HepG2 (cell line): ENCODE measurements around the gene CCDC117. TPM values are rescaled to one million over a fixed set of nuclear protein-coding genes. Genes with fewer than 3 reads are reported as not detected.

Experiments used
- ARID5B ChIP-seq: IDR thresholded peaks from 2 replicates; pipeline ENCODE4 v1.4.0; 2020; ENCODE audit warnings: mild to moderate bottlenecking, missing genetic modification reagents
- KLF11 ChIP-seq: IDR thresholded peaks from 2 replicates; pipeline ENCODE4 v1.6.1; 2016; ENCODE audit warnings: missing compliant biosample characterization
- NFAT5 ChIP-seq: sonication (generic); formaldehyde crosslinking; IDR thresholded peaks from 2 replicates; pipeline ENCODE4 v1.4.0; 2020; ENCODE audit warnings: missing genetic modification reagents
- PAF1 ChIP-seq: IDR thresholded peaks from 2 replicates; pipeline ENCODE4 v1.6.1; 2016; ENCODE audit warnings: missing genetic modification reagents, missing compliant biosample characterization
- POGZ ChIP-seq: sonication (generic); formaldehyde crosslinking; IDR thresholded peaks from 2 replicates; pipeline ENCODE4 v1.4.0; 2020; ENCODE audit warnings: mild to moderate bottlenecking, missing genetic modification reagents
- POLR2A ChIP-seq, 2 experiments: IDR thresholded peaks; 2 replicates each; pipeline ENCODE4 v1.6.1; 2011; ENCODE audit warnings: low read depth in 2 of 2, low read length in 2 of 2, mild to moderate bottlenecking in 1 of 2, moderate library complexity in 1 of 2; ENCODE audit not compliant: insufficient read depth in 1 of 2
- RBM22 ChIP-seq: fragments of 200-400 bp; formaldehyde crosslinking; optimal IDR thresholded peaks from 2 replicates; pipeline ENCODE3; 2017; ENCODE audit warnings: mild to moderate bottlenecking, low read length, moderate library complexity
- TEF ChIP-seq: sonication (generic); formaldehyde crosslinking; IDR thresholded peaks from 2 replicates; pipeline ENCODE4 v1.5.0; 2020; ENCODE audit warnings: missing genetic modification reagents
- ZNF20 ChIP-seq: sonication (generic); formaldehyde crosslinking; IDR thresholded peaks from 2 replicates; pipeline ENCODE4 v1.4.0; 2020; ENCODE audit warnings: mild to moderate bottlenecking, moderate library complexity, missing genetic modification reagents
- ZNF709 ChIP-seq: sonication (generic); formaldehyde crosslinking; IDR thresholded peaks from 2 replicates; pipeline ENCODE4 v1.5.0; 2020; ENCODE audit warnings: mild to moderate bottlenecking, missing genetic modification reagents
- ZNF781 ChIP-seq: sonication (generic); formaldehyde crosslinking; IDR thresholded peaks from 2 replicates; pipeline ENCODE4 v1.5.1; 2020; ENCODE audit warnings: borderline replicate concordance, mild to moderate bottlenecking, missing genetic modification reagents; ENCODE audit errors: not compliant biosample characterization
- ZSCAN29 ChIP-seq: sonication (generic); formaldehyde crosslinking; conservative IDR thresholded peaks from 2 replicates; pipeline ENCODE4 v1.4.0; 2020; ENCODE audit warnings: mild to moderate bottlenecking, missing genetic modification reagents
- ZZZ3 ChIP-seq: sonication (generic); formaldehyde crosslinking; IDR thresholded peaks from 2 replicates; pipeline ENCODE4 v1.4.0; 2020; ENCODE audit warnings: missing genetic modification reagents, mild to moderate bottlenecking, borderline replicate concordance
- polyA plus RNA-seq, 8 experiments: library from polyadenylated mRNA; depleted of rRNA in 3 of 8; stranded (reverse) in 7 of 8; unstranded in 1 of 8; fragments of >200 nt; fragmentation: Illumina TruSeq in 4 of 8; extraction: Trizol in 4 of 8; gene quantifications; 2 replicates each; pipeline versions ENCODE4 v1.2.1 to v1.2.3, GENCODE V29; 2011 to 2016; ENCODE audit warnings: low read depth in 4 of 8, missing spikeins in 1 of 8, mixed read lengths in 1 of 8; ENCODE audit not compliant: insufficient read depth in 1 of 8
- total RNA-seq, 5 experiments: library from RNA; depleted of rRNA; stranded (reverse); fragments of >200 nt; fragmentation: Illumina TruSeq; extraction: Trizol; gene quantifications; 2 replicates each; pipeline ENCODE4 v1.2.3, GENCODE V29; 2016; ENCODE audit warnings: low read depth in 1 of 5
- TF ChIP-seq, protein P1 (sequence below): sonication (generic); formaldehyde crosslinking; conservative IDR thresholded peaks from 2 replicates; pipeline ENCODE4 v1.8.0; 2022; ENCODE audit warnings: low read depth, missing genetic modification reagents
- TF ChIP-seq, protein P2 (sequence below): sonication (generic); formaldehyde crosslinking; IDR thresholded peaks from 2 replicates; pipeline ENCODE4 v1.4.0; 2020; ENCODE audit warnings: mild to moderate bottlenecking, missing genetic modification reagents
- TF ChIP-seq, protein P3 (sequence below): sonication (generic); formaldehyde crosslinking; IDR thresholded peaks from 2 replicates; pipeline ENCODE4 v1.5.0; 2020; ENCODE audit warnings: missing genetic modification reagents

Gene CCDC117
- total and polyA plus RNA-seq, 2 of the 13 experiments (the other 11 are each of a cell fraction or from before 2014, with no cell fraction given), result 12.6 to 34.2 TPM

- TF ChIP-seq, protein P1, sequence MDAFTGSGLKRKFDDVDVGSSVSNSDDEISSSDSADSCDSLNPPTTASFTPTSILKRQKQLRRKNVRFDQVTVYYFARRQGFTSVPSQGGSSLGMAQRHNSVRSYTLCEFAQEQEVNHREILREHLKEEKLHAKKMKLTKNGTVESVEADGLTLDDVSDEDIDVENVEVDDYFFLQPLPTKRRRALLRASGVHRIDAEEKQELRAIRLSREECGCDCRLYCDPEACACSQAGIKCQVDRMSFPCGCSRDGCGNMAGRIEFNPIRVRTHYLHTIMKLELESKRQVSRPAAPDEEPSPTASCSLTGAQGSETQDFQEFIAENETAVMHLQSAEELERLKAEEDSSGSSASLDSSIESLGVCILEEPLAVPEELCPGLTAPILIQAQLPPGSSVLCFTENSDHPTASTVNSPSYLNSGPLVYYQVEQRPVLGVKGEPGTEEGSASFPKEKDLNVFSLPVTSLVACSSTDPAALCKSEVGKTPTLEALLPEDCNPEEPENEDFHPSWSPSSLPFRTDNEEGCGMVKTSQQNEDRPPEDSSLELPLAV (CRISPR knock-in tag), result no peak
- TF ChIP-seq POLR2A (IDR thresholded peaks at IDR 0.05; ENCODE audit: insufficient read depth in 1 of 2, low read depth in 2 of 2, low read length in 2 of 2) (peak; percentile 35 to 56; a peak in 3 of 4 replicates), ZZZ3 (no peak), RBM22 (peak; percentile 97), NFAT5 (CRISPR knock-in tag) (no peak), ZNF781 (CRISPR knock-in tag) (no peak), KLF11 (no peak), TEF (CRISPR knock-in tag) (no peak), ZSCAN29 (CRISPR knock-in tag) (no peak), ZNF709 (CRISPR knock-in tag) (no peak), POGZ (CRISPR knock-in tag) (no peak), PAF1 (peak; percentile 87), ZNF20 (CRISPR knock-in tag) (no peak), ARID5B (CRISPR knock-in tag) (no peak)
- TF ChIP-seq, protein P2, sequence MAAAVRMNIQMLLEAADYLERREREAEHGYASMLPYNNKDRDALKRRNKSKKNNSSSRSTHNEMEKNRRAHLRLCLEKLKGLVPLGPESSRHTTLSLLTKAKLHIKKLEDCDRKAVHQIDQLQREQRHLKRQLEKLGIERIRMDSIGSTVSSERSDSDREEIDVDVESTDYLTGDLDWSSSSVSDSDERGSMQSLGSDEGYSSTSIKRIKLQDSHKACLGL, result no peak
- TF ChIP-seq, protein P3, sequence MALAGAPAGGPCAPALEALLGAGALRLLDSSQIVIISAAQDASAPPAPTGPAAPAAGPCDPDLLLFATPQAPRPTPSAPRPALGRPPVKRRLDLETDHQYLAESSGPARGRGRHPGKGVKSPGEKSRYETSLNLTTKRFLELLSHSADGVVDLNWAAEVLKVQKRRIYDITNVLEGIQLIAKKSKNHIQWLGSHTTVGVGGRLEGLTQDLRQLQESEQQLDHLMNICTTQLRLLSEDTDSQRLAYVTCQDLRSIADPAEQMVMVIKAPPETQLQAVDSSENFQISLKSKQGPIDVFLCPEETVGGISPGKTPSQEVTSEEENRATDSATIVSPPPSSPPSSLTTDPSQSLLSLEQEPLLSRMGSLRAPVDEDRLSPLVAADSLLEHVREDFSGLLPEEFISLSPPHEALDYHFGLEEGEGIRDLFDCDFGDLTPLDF, result no peak
Observed at GRCh38 chr22:28795071-28795693, 22.7 kb downstream of the CCDC117 start (continued).
